NCI-H82 treated with DMSO at 0.1 percent for 48 hours (cell line): ENCODE measurements around the gene BTBD18.

Source experiments
- DNase-seq: peaks from one replicate; lab custom pipeline; 2025; ENCODE audit not compliant: unreplicated experiment; lab: John Stamatoyannopoulos, UW

Gene BTBD18

DNA sequence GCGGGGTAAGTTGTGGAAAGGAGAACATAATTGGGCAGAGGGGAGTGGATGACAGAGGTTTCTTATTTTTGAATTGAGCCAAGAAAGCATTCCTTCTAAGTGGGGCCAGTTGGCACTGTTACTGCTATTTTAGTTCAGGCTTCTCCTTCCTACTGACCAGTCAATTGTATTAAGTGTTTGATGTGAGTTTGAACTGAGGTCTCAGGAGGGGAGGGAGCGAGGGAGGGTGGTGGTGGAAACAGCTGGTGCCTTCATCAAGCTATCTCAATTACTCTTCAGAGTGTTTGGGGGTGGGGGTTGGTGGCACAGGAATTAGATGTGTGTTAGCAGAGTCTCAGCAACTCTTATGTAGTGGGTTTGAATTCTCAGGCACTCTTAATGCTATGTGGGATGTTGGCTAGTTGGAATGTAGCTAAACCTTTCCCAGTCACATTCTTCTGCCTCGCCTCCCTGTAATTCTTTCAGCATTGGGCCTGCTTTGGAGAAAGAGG, 24.5 kb upstream of the BTBD18 start:
- DNase-seq, result peak; percentile 46

- DNase-seq, result no peak
These were observed 23.9 kb upstream of the BTBD18 start for GRCh38 chr11:57775491-57775890.

GRCh38 chr11:57773026-57773598, 21.5 kb upstream of the BTBD18 start:
- DNase-seq, result no peak

- no peak for DNase-seq
These were observed 20.9 kb upstream of the BTBD18 start for GRCh38 chr11:57772562-57772961.

GRCh38 chr11:57771365-57771764, 19.7 kb upstream of the BTBD18 start:
- DNase-seq, result no peak

DNA sequence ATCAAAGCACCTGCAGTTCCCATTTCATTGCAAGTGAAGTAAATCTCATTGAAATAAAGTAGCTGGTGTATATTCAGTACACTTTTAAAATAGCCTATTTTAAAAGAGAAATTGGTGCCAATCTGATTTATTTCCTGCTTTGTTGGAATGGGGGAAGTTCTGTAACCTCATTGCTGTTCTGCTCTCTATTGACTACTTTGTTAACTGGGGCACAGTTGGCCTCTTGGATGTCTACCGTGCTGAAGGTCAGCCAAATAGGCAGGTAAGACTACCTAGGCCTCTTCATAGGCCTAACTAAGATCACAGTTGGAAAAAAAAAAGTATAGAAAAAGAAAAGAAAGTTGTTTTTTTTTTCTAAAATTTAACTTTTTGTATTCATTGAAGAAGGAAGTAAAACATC, 19.2 kb upstream of the BTBD18 start:
- DNase-seq, result no peak

DNA sequence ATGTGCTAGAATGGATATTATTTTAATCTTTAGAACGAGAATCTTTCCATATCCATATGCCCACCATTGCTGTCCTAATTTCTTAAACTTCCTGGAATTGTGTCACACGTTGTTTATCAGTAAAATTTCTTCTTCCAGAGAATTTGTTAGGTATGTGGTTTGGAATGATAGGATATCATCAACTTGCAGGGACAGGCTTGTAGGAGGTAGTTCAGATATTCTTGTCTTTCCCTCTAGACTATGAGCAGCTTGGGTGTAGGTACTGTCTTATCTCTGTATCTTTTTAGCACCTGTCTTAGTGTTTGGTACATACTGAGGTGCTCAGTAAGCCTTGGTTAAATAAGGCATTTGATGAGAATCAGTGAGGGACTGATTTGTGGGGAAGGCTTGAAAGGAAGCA, 13.4 kb upstream of the BTBD18 start:
- DNase-seq, result no peak

DNA sequence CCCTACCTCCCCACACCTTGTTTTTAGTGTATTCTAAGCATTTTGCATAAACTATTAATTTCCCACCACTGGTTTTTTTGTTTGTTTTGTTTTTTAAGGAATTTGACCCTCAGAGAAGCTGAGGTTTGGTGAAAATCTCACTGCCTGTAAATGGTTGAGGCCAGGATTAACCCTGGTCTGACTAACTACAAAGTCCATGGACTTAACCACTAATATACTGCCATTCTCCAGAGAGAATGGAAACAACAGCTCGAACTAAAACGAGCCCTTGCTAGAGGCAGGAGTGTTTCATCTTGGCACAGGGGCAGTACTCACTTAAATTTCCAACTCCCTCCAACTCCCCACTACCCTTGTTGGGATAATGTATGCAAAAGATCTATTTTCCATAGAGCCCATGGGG, 12.9 kb upstream of the BTBD18 start:
- no peak for DNase-seq

GRCh38 chr11:57764021-57764420, 12.4 kb upstream of the BTBD18 start:
- no peak for DNase-seq

GRCh38 chr11:57763568-57763967, 11.9 kb upstream of the BTBD18 start:
- DNase-seq, result peak; percentile 4

GRCh38 chr11:57762235-57762861, 10.7 kb upstream of the BTBD18 start:
- DNase-seq, result peak; percentile 25

- peak; percentile 89 for DNase-seq
These were observed 9.9 kb upstream of the BTBD18 start, which contains the start of gene CTNND1 for GRCh38 chr11:57761301-57762234. Gene CTNND1, plus strand, starts transcription at chr11:57761802. Its CDS starts 29,677 bp downstream, at chr11:57791479.

GRCh38 chr11:57758174-57758573, 6.6 kb upstream of the BTBD18 start:
- no peak for DNase-seq

GRCh38 chr11:57752954-57753353, 1.3 kb upstream of the BTBD18 start:
- no peak for DNase-seq

GRCh38 chr11:57751176-57751575, 443 bp downstream of the BTBD18 start:
- DNase-seq, result no peak

- no peak for DNase-seq
These were observed 4.7 kb downstream of the BTBD18 start for GRCh38 chr11:57746920-57747319.

DNA sequence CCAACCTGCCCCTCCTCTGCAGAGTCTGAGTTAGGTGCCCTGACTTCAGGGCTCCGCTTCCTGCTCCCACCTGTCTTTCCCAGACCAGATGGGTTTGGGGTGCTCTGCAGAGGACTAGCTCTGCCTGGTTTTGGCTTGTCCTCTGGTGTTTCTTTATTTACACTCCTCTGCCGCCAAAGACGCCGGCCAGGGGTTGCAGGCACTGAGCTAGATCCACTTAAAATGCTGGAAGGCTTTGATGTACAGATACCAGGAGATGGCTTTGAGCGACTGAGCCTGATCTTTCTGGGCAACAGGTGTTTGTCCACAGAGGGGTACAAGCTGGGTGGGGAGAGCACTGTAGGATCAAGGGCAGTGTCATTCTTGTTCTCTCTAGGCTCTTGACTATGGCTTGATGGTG, 6.4 kb downstream of the BTBD18 start:
- no peak for DNase-seq

DNA sequence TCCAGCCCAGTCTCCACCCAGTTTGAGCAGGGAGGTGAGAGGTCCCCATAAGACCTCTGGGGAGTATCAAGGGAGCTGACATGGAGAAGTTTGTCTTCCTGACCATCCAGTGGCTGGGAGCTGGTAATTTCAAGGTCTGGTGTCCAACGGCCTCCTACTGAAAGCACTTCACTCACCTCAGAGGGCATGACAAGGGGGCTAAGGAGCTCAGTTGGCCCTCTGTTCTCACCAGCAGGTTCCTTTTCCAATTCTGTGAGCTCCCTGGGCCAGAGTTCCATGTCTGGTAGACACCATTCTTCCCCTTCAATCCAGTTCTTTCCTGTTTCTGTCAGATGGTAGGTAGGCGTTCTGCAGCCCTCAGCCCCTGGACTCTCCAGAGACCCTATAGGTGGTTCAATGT, 7.3 kb downstream of the BTBD18 start:
- no peak for DNase-seq

- no peak for DNase-seq
These were observed 9.5 kb downstream of the BTBD18 start for GRCh38 chr11:57742087-57742452.

- DNase-seq, result peak; percentile 89
These were observed 10.2 kb downstream of the BTBD18 start, which contains the start of gene SELENOH for GRCh38 chr11:57741132-57742086. Gene SELENOH, plus strand, starts transcription at chr11:57741491. Its CDS starts 105 bp downstream, at chr11:57741596.
